ENCODE data around the gene GARIN5B. TPM values are rescaled to one million over a fixed set of nuclear protein-coding genes. Genes with fewer than 3 reads are reported as not detected.

GARIN5B gene
- total and polyA plus RNA-seq, 4 donors: 0.09 TPM; not detected in 3

GRCh38 chr19:55353803-55354697 lies 9.0 kb downstream of the GARIN5B start:
- peak; percentile 39 for ATAC-seq (ENCODE audit: insufficient read depth, low FRiP score)
- Histone ChIP-seq H3K4me1 (ENCODE audit: control insufficient read depth in 5 of 5, insufficient read depth in 5 of 5, low read length in 5 of 5) (peaks cover 0 to 11% (median 3%) of the 10 kb centered on the region in 5 donors), H3K27ac (ENCODE audit: low read depth in 1 of 2, low read length in 1 of 2) (no peak overlapping the region), H3K9me3 (ENCODE audit: control insufficient read depth in 4 of 4, insufficient read depth in 3 of 4, low read length in 3 of 4) (peaks cover 0 to 3% (median 0%) of the 10 kb centered on the region in 4 donors), H3K27me3 (ENCODE audit: control insufficient read depth in 3 of 3, insufficient read depth in 3 of 3, low read length in 2 of 3) (peaks cover 0 to 45% (median 26%) of the 10 kb centered on the region in 3 donors), H3K4me3 (no peak overlapping the region), H3K36me3 (ENCODE audit: control insufficient read depth in 4 of 4, insufficient read depth in 4 of 4, low read length in 4 of 4) (no peaks in the 10 kb centered on the region), H3K9ac (ENCODE audit: insufficient read depth in 1 of 2, low read length in 2 of 2) (peak overlapping the region in 1 of 2 donors; percentile 5)
- 1 to 2% methylated on average over 64 to 72 of the region's 72 CpGs for WGBS, 2 donors
- DNase-seq: peak in 2 of 3 donors; percentile 59 to 68
- no peak for TF ChIP-seq CTCF (IDR thresholded peaks at IDR 0.05; ENCODE audit: control extremely low read depth, extremely low read depth)

GRCh38 chr19:55353356-55353802 lies 9.7 kb downstream of the GARIN5B start:
- ATAC-seq (ENCODE audit: insufficient read depth, low FRiP score) (no peak), DNase-seq (no peak)
- Histone ChIP-seq H3K36me3 (ENCODE audit: control insufficient read depth in 4 of 4, insufficient read depth in 4 of 4, low read length in 4 of 4) (no peaks in the 10 kb centered on the region), H3K9ac (ENCODE audit: insufficient read depth in 1 of 2, low read length in 2 of 2) (peak overlapping the region in 1 of 2 donors; percentile 5), H3K4me1 (ENCODE audit: control insufficient read depth in 5 of 5, insufficient read depth in 5 of 5, low read length in 5 of 5) (peaks cover 0 to 11% (median 3%) of the 10 kb centered on the region in 5 donors), H3K4me3 (no peak overlapping the region), H3K27me3 (ENCODE audit: control insufficient read depth in 3 of 3, insufficient read depth in 3 of 3, low read length in 2 of 3) (peaks cover 0 to 45% (median 26%) of the 10 kb centered on the region in 3 donors), H3K27ac (ENCODE audit: low read depth in 1 of 2, low read length in 1 of 2) (no peak overlapping the region), H3K9me3 (ENCODE audit: control insufficient read depth in 4 of 4, insufficient read depth in 3 of 4, low read length in 3 of 4) (peaks cover 0 to 3% (median 0%) of the 10 kb centered on the region in 4 donors)
- TF ChIP-seq CTCF (IDR thresholded peaks at IDR 0.05; ENCODE audit: control extremely low read depth, extremely low read depth): no peak
- 3% methylated on average over 22 to 24 of the region's 24 CpGs for WGBS, 2 donors

- no peak overlapping the region for H3K4me3 ChIP-seq
Measured at GRCh38 chr19:55352549-55353145, 10.4 kb downstream of the GARIN5B start.

More at GRCh38 chr19:55352549-55353145, 10.4 kb downstream of the GARIN5B start:
- Histone ChIP-seq H3K9me3 (ENCODE audit: control insufficient read depth in 4 of 4, insufficient read depth in 3 of 4, low read length in 3 of 4) (peaks cover 0 to 3% (median 0%) of the 10 kb centered on the region in 4 donors), H3K9ac (ENCODE audit: insufficient read depth in 1 of 2, low read length in 2 of 2) (no peak overlapping the region), H3K4me1 (ENCODE audit: control insufficient read depth in 5 of 5, insufficient read depth in 5 of 5, low read length in 5 of 5) (peaks cover 0 to 18% (median 3%) of the 10 kb centered on the region in 5 donors), H3K27ac (ENCODE audit: low read depth in 1 of 2, low read length in 1 of 2) (no peak overlapping the region), H3K27me3 (ENCODE audit: control insufficient read depth in 3 of 3, insufficient read depth in 3 of 3, low read length in 2 of 3) (peaks cover 0 to 45% (median 26%) of the 10 kb centered on the region in 3 donors), H3K36me3 (ENCODE audit: control insufficient read depth in 4 of 4, insufficient read depth in 4 of 4, low read length in 4 of 4) (no peaks in the 10 kb centered on the region)
- 55 to 69% methylated on average over 25 of the region's 25 CpGs for WGBS, 2 donors
- DNase-seq: no peak
- no peak for ATAC-seq (ENCODE audit: insufficient read depth, low FRiP score)
- no peak for TF ChIP-seq CTCF (IDR thresholded peaks at IDR 0.05; ENCODE audit: control extremely low read depth, extremely low read depth)

Measured in lung (tissue), 12 donors.